CD14-positive monocyte (primary cell): ENCODE results near the gene TOX3. TPM values are rescaled to one million over a fixed set of nuclear protein-coding genes. Genes with fewer than 3 reads are reported as not detected.

Experiments
- DNase-seq, 3 donors: peaks; one replicate each; pipeline ENCODE4 v3.0.0-alpha.2; 2011 to 2022
- H2AFZ ChIP-seq: 2 replicates; pipeline ENCODE4 v1.6.0; 2012; ENCODE audit warnings: mild to moderate bottlenecking, low read depth, low read length, inconsistent platforms; ENCODE audit not compliant: insufficient read depth, poor library complexity, severe bottlenecking
- H3K27ac ChIP-seq, 2 donors: 1 replicate in 1 of 2; 2 replicates in 1 of 2; pipeline ENCODE4 v1.5.1; 2012 to 2013; ENCODE audit warnings: low read length in 2 of 2, control low read depth in 1 of 2, inconsistent platforms in 1 of 2, low read depth in 1 of 2, mild to moderate bottlenecking in 1 of 2
- H3K27me3 ChIP-seq, 2 donors: one replicate each; pipeline versions ENCODE4 v1.6.0 to v1.6.1; 2011 to 2013; ENCODE audit warnings: low read length in 2 of 2; ENCODE audit not compliant: control insufficient read depth in 2 of 2, insufficient read depth in 2 of 2
- H3K36me3 ChIP-seq, 2 donors: replicated peaks in 1 of 2; 1 replicate in 1 of 2; 2 replicates in 1 of 2; pipeline versions ENCODE4 v1.5.1 to v1.6.1; 2012 to 2013; ENCODE audit warnings: low read length in 2 of 2, control low read depth in 1 of 2, inconsistent platforms in 1 of 2, mild to moderate bottlenecking in 1 of 2; ENCODE audit not compliant: insufficient read depth in 2 of 2, control insufficient read depth in 1 of 2
- H3K4me1 ChIP-seq, 2 donors: 1 replicate in 1 of 2; 2 replicates in 1 of 2; pipeline versions ENCODE4 v1.5.1 to v1.6.1; 2012 to 2013; ENCODE audit warnings: low read length in 2 of 2, control low read depth in 1 of 2, inconsistent platforms in 1 of 2, mild to moderate bottlenecking in 1 of 2, moderate library complexity in 1 of 2; ENCODE audit not compliant: insufficient read depth in 2 of 2, control insufficient read depth in 1 of 2
- H3K4me2 ChIP-seq: replicated peaks from 2 replicates; pipeline ENCODE3; 2012; ENCODE audit warnings: low read length, moderate library complexity, mild to moderate bottlenecking; ENCODE audit not compliant: poor library complexity, severe bottlenecking; ENCODE audit errors: extremely low read depth
- H3K4me3 ChIP-seq, 3 experiments: fragments of 200-600 bp in 1 of 3; sonication (generic) in 1 of 3; replicated peaks in 1 of 3; 1 replicate in 2 of 3; 2 replicates in 1 of 3; pipeline ENCODE4 v1.5.1; 2011 to 2013; ENCODE audit warnings: low read length in 3 of 3, mild to moderate bottlenecking in 3 of 3, control low read depth in 2 of 3, low read depth in 2 of 3, inconsistent platforms in 1 of 3, moderate library complexity in 1 of 3
- H3K79me2 ChIP-seq: 2 replicates; pipeline ENCODE4 v1.6.0; 2012; ENCODE audit warnings: mild to moderate bottlenecking, control low read depth, inconsistent platforms, low read length, moderate library complexity; ENCODE audit not compliant: insufficient read depth
- H3K9ac ChIP-seq: 2 replicates; pipeline ENCODE4 v1.6.0; 2017; ENCODE audit warnings: low read length, mild to moderate bottlenecking; ENCODE audit not compliant: insufficient read depth, poor library complexity, severe bottlenecking
- H3K9me3 ChIP-seq, 2 donors: replicated peaks in 1 of 2; 1 replicate in 1 of 2; 2 replicates in 1 of 2; pipeline versions ENCODE4 v1.5.1 to v1.6.1; 2012 to 2013; ENCODE audit warnings: low read length in 2 of 2, control low read depth in 1 of 2; ENCODE audit not compliant: control insufficient read depth in 1 of 2, insufficient read depth in 1 of 2
- H4K20me1 ChIP-seq: 2 replicates; pipeline ENCODE4 v1.6.0; 2012; ENCODE audit warnings: mild to moderate bottlenecking, low read length, control low read depth, moderate library complexity; ENCODE audit not compliant: insufficient read depth
- H3K27ac Mint-ChIP-seq, 7 donors: one replicate each; pipeline ENCODE4 v1.8.0; 2020; ENCODE audit warnings: mild to moderate bottlenecking in 7 of 7, mixed read lengths in 7 of 7, moderate library complexity in 6 of 7, inconsistent platforms in 2 of 7
- H3K27me3 Mint-ChIP-seq, 3 donors: one replicate each; pipeline ENCODE4 v1.8.0; 2021 to 2022; ENCODE audit warnings: low read depth in 3 of 3, mild to moderate bottlenecking in 3 of 3, mixed read lengths in 3 of 3, moderate library complexity in 3 of 3, inconsistent platforms in 1 of 3
- H3K36me3 Mint-ChIP-seq, 2 donors: one replicate each; pipeline ENCODE4 v1.8.0; 2020; ENCODE audit warnings: mixed read lengths in 2 of 2, inconsistent platforms in 1 of 2, mild to moderate bottlenecking in 1 of 2
- H3K4me1 Mint-ChIP-seq: one replicate; pipeline ENCODE4 v1.8.0; 2020; ENCODE audit warnings: mild to moderate bottlenecking, mixed read lengths
- H3K4me3 Mint-ChIP-seq, 2 donors: one replicate each; pipeline ENCODE4 v1.8.0; 2020; ENCODE audit warnings: mild to moderate bottlenecking in 2 of 2, mixed read lengths in 2 of 2, moderate library complexity in 1 of 2
- H3K9me3 Mint-ChIP-seq, 7 donors: one replicate each; pipeline ENCODE4 v1.8.0; 2020 to 2022; ENCODE audit warnings: mixed read lengths in 7 of 7, mild to moderate bottlenecking in 6 of 7, moderate library complexity in 6 of 7, inconsistent platforms in 2 of 7
- CTCF ChIP-seq: fragments of 200-600 bp; IDR thresholded peaks from one replicate; pipeline ENCODE4 v1.8.0; 2022; ENCODE audit warnings: antibody characterized with exemption, mild to moderate bottlenecking
- WGBS: methylation state at CpG from one replicate; pipeline ENCODE4 v1.1.5; 2013; ENCODE audit warnings: missing lambda C conversion rate; ENCODE audit not compliant: insufficient coverage; 5-methylcytosine and 5-hydroxymethylcytosine counted together
- intact Hi-C, 2 donors: fragments of 100-400 bp; cut with micrococcal nuclease; formaldehyde crosslinking; loops; one replicate each; pipeline versions ENCODE4 v1.15.0 to v1.15.1; 2023
- polyA plus RNA-seq, 3 donors: library from polyadenylated mRNA; depleted of rRNA in 1 of 3; unstranded in 2 of 3; stranded (reverse) in 1 of 3; fragments of 300-500 nt in 2 of 3; fragments of >200 nt in 1 of 3; fragmentation: Illumina TruSeq in 2 of 3; gene quantifications; 1 replicate in 2 of 3; 2 replicates in 1 of 3; pipeline ENCODE4 v1.2.3, GENCODE V29; 2012 to 2021

Gene TOX3
- polyA plus RNA-seq, 3 donors, result not detected

- Histone ChIP-seq H2AFZ (no peak overlapping the region), H3K9ac (no peak overlapping the region), H3K4me2 (no peak overlapping the region), H3K27me3 (no peaks in the 10 kb centered on the region), H3K9me3 (no peaks in the 10 kb centered on the region), H3K4me1 (no peaks in the 10 kb centered on the region), H3K4me3 (no peak overlapping the region), H4K20me1 (no peaks in the 10 kb centered on the region), H3K79me2 (no peaks in the 10 kb centered on the region), H3K27ac (no peak overlapping the region), H3K36me3 (no peaks in the 10 kb centered on the region)
- H3K27ac Mint-ChIP-seq, result no peak overlapping the region
- no CpG with 5 or more reads among the region's 2 CpGs for WGBS
- intact Hi-C loops, result no loop called here
- TF ChIP-seq CTCF, result no peak
- H3K4me3 Mint-ChIP-seq, result no peak overlapping the region
- DNase-seq, result no peak
- no peaks in the 10 kb centered on the region for H3K9me3 Mint-ChIP-seq
- peaks cover 0 to 1% (median 0%) of the 10 kb centered on the region in 3 donors for H3K27me3 Mint-ChIP-seq
- H3K4me1 Mint-ChIP-seq, result no peaks in the 10 kb centered on the region
- H3K36me3 Mint-ChIP-seq, result no peaks in the 10 kb centered on the region
Measured at GRCh38 chr16:52433643-52434042, 113.3 kb downstream of the TOX3 start.

GRCh38 chr16:52424591-52424990, 122.4 kb downstream of the TOX3 start:
- H3K27me3 Mint-ChIP-seq, result peaks cover 0 to 2% (median 1%) of the 10 kb centered on the region in 3 donors
- Histone ChIP-seq H3K4me3 (no peak overlapping the region), H3K27me3 (no peaks in the 10 kb centered on the region), H3K4me1 (no peaks in the 10 kb centered on the region), H3K79me2 (no peaks in the 10 kb centered on the region), H3K4me2 (no peak overlapping the region), H3K9me3 (peaks cover 0 to 3% of the 10 kb centered on the region in 2 donors), H3K27ac (no peak overlapping the region), H3K36me3 (no peaks in the 10 kb centered on the region), H3K9ac (no peak overlapping the region), H2AFZ (no peak overlapping the region), H4K20me1 (no peaks in the 10 kb centered on the region)
- WGBS, result 94% methylated on average over 2 of the region's 2 CpGs
- no peaks in the 10 kb centered on the region for H3K4me1 Mint-ChIP-seq
- H3K27ac Mint-ChIP-seq, result no peak overlapping the region
- no peak for TF ChIP-seq CTCF
- no peak overlapping the region for H3K4me3 Mint-ChIP-seq
- intact Hi-C loops, result no loop called here
- H3K36me3 Mint-ChIP-seq, result no peaks in the 10 kb centered on the region
- DNase-seq, result no peak
- H3K9me3 Mint-ChIP-seq, result peaks cover 0 to 8% (median 3%) of the 10 kb centered on the region in 7 donors
